Liver (tissue), 9 donors: ENCODE data around the gene IQGAP2. TPM values are rescaled to one million over a fixed set of nuclear protein-coding genes. Genes with fewer than 3 reads are reported as not detected.
A peak's percentile ranks its signal among the peaks of the same experiment; 100 is the strongest.

Source experiments
- DNase-seq: peaks from one replicate; pipeline ENCODE4 v3.0.0-alpha.2; 2017; ENCODE audit warnings: low spot score
- H3K27ac ChIP-seq, 2 donors: one replicate each; pipeline ENCODE4 v1.7.0; 2013; ENCODE audit warnings: inconsistent platforms in 2 of 2, low read length in 2 of 2, control low read depth in 1 of 2, low read depth in 1 of 2, mild to moderate bottlenecking in 1 of 2
- H3K27me3 ChIP-seq, 4 donors: one replicate each; pipeline versions ENCODE4 v1.6.1 to v1.7.0; 2013; ENCODE audit warnings: low read length in 3 of 4, inconsistent platforms in 1 of 4, mild to moderate bottlenecking in 1 of 4, moderate library complexity in 1 of 4; ENCODE audit not compliant: control insufficient read depth in 4 of 4, insufficient read depth in 4 of 4
- H3K36me3 ChIP-seq, 4 donors: one replicate each; pipeline versions ENCODE4 v1.6.1 to v1.7.0; 2013; ENCODE audit warnings: low read length in 3 of 4, mild to moderate bottlenecking in 3 of 4, low read depth in 1 of 4, moderate library complexity in 1 of 4; ENCODE audit not compliant: control insufficient read depth in 4 of 4, insufficient read depth in 3 of 4
- H3K4me1 ChIP-seq, 4 donors: one replicate each; pipeline versions ENCODE4 v1.6.1 to v1.7.0; 2013; ENCODE audit warnings: low read length in 3 of 4, mild to moderate bottlenecking in 3 of 4, moderate library complexity in 1 of 4; ENCODE audit not compliant: control insufficient read depth in 4 of 4, insufficient read depth in 4 of 4
- H3K4me3 ChIP-seq, 3 donors: one replicate each; pipeline versions ENCODE4 v1.6.1 to v1.7.0; 2013; ENCODE audit warnings: low read length in 3 of 3, control low read depth in 1 of 3, low read depth in 1 of 3, mild to moderate bottlenecking in 1 of 3
- H3K9ac ChIP-seq, 2 donors: one replicate each; pipeline ENCODE4 v1.7.0; 2013; ENCODE audit warnings: low read length in 2 of 2, mild to moderate bottlenecking in 2 of 2, moderate library complexity in 2 of 2, control low read depth in 1 of 2, low read depth in 1 of 2
- H3K9me3 ChIP-seq, 4 donors: one replicate each; pipeline versions ENCODE4 v1.6.1 to v1.7.0; 2013; ENCODE audit warnings: low read length in 3 of 4; ENCODE audit not compliant: control insufficient read depth in 4 of 4
- EGR1 ChIP-seq, 2 donors: IDR thresholded peaks; 2 replicates each; pipeline ENCODE4 v1.6.1; 2016 to 2018; ENCODE audit warnings: antibody characterized with exemption in 2 of 2, low read depth in 2 of 2
- FOXA1 ChIP-seq: IDR thresholded peaks from 2 replicates; pipeline ENCODE4 v1.6.1; 2016; ENCODE audit warnings: antibody characterized with exemption
- FOXA2 ChIP-seq: IDR thresholded peaks from 2 replicates; pipeline ENCODE4 v1.6.1; 2016; ENCODE audit warnings: antibody characterized with exemption
- GABPA ChIP-seq, 2 donors: IDR thresholded peaks in 1 of 2; conservative IDR thresholded peaks in 1 of 2; 2 replicates each; pipeline ENCODE4 v1.6.1; 2016; ENCODE audit warnings: antibody characterized with exemption in 2 of 2, mild to moderate bottlenecking in 1 of 2, moderate library complexity in 1 of 2
- HNF4A ChIP-seq, 2 donors: conservative IDR thresholded peaks; 2 replicates each; pipeline ENCODE4 v1.6.1; 2016; ENCODE audit warnings: antibody characterized with exemption in 2 of 2, mild to moderate bottlenecking in 2 of 2
- HNF4G ChIP-seq: IDR thresholded peaks from 2 replicates; pipeline ENCODE4 v1.6.1; 2016; ENCODE audit warnings: antibody characterized with exemption
- JUND ChIP-seq, 2 donors: IDR thresholded peaks; 2 replicates each; pipeline ENCODE4 v1.6.1; 2016; ENCODE audit warnings: antibody characterized with exemption in 2 of 2
- NR2F2 ChIP-seq: IDR thresholded peaks from 2 replicates; pipeline ENCODE4 v1.6.1; 2016; ENCODE audit warnings: antibody characterized with exemption
- RAD21 ChIP-seq, 2 donors: IDR thresholded peaks; 2 replicates each; pipeline ENCODE4 v1.6.1; 2016; ENCODE audit warnings: antibody characterized with exemption in 2 of 2, mild to moderate bottlenecking in 2 of 2
- RXRA ChIP-seq, 2 donors: IDR thresholded peaks; 2 replicates each; pipeline ENCODE4 v1.6.1; 2017 to 2018; ENCODE audit warnings: antibody characterized with exemption in 2 of 2, mild to moderate bottlenecking in 1 of 2
- TAF1 ChIP-seq: conservative IDR thresholded peaks from 2 replicates; pipeline ENCODE4 v1.6.1; 2016; ENCODE audit warnings: antibody characterized with exemption, mild to moderate bottlenecking
- WGBS: extraction: QIAGEN DNeasy Blood & Tissue Kit; methylation state at CpG from one replicate; pipeline ENCODE4 v1.1.7; 2013; 5-methylcytosine and 5-hydroxymethylcytosine counted together
- polyA plus RNA-seq, 2 donors: library from polyadenylated mRNA; stranded (reverse) in 1 of 2; unstranded in 1 of 2; fragments of 200-250 nt in 1 of 2; fragments of >200 nt in 1 of 2; fragmentation: Nextera tagmentation in 1 of 2; extraction: Ambion mirVana in 1 of 2; gene quantifications; one replicate each; pipeline versions ENCODE4 v1.2.1 to v1.2.3, GENCODE V29; 2013 to 2015
- total RNA-seq, 2 donors: library from RNA; depleted of rRNA; stranded (reverse); fragments of >200 nt; gene quantifications; one replicate each; pipeline ENCODE4 v1.2.3, GENCODE V29; 2014
- TF ChIP-seq, protein P1 (sequence below): fragments of 150-350 bp; IDR thresholded peaks from 2 replicates; pipeline ENCODE4 v1.5.1; 2017; ENCODE audit warnings: improper control_type of control experiment, low read depth, low read length; ENCODE audit not compliant: missing input control
- TF ChIP-seq, protein P2 (sequence below): IDR thresholded peaks from 2 replicates; pipeline ENCODE4 v1.6.1; 2016; ENCODE audit warnings: antibody characterized with exemption, mild to moderate bottlenecking
- TF ChIP-seq, protein P3 (sequence below): IDR thresholded peaks from 2 replicates; pipeline ENCODE4 v1.6.1; 2016; ENCODE audit warnings: antibody characterized with exemption
- donor health status: healthy.
- donor health status: healthy.
- donor health status: healthy.
- donor health status: healthy.
- donor health status: healthy.

Gene IQGAP2
- total and polyA plus RNA-seq, 4 donors: 41.5 to 205 (median 102) TPM

DNA sequence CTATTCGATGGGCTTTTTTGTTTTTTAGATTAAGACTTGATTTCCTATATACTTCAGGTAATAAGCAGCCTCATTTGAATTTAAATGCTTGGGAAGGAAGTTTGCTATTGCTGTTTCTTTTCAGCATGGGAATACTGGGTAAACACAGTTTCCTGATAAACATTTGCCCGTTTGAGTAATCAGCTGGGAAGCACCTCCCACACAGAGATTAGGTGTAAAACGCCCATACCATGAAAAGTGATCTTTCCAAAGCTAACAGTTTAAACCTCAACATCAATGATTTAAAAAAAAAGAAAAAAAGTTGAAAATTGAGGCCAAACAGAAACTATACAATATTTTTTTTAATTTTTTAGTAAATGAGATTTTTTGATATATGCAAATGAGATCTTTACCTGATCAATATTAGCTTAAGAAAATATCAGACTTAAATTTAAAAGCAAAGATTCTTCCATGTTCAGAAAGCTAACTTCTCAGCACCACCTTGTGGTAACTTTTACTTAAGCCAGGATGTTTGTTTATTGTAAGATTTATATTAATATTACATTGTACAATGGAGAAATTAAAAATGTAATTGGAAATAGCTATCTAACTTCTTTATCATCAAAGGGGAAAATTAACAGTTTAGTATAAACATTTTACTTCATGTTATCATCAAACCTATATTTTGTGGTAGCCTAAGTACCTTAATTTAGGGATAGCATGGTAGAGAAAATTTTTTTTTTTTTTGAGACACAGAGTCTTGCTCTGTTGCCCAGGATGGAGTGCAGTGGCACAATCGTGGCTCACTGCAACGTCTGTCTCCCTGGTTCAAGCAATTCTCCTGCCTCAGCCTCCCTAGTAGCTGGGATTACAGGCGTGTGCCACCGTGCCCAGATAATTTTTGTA lies 180.3 kb downstream of the IQGAP2 start:
- Histone ChIP-seq H3K9me3 (no peaks in the 10 kb centered on the region), H3K36me3 (peaks cover 0 to 1% (median 0%) of the 10 kb centered on the region in 4 donors), H3K27ac (peak overlapping the region; percentile 74 to 79), H3K9ac (no peak overlapping the region), H3K4me3 (no peak overlapping the region), H3K4me1 (peaks cover 3 to 29% (median 28%) of the 10 kb centered on the region in 4 donors), H3K27me3 (no peaks in the 10 kb centered on the region)
- peak; percentile 7 for TF ChIP-seq FOXA1
- TF ChIP-seq, protein P1, sequence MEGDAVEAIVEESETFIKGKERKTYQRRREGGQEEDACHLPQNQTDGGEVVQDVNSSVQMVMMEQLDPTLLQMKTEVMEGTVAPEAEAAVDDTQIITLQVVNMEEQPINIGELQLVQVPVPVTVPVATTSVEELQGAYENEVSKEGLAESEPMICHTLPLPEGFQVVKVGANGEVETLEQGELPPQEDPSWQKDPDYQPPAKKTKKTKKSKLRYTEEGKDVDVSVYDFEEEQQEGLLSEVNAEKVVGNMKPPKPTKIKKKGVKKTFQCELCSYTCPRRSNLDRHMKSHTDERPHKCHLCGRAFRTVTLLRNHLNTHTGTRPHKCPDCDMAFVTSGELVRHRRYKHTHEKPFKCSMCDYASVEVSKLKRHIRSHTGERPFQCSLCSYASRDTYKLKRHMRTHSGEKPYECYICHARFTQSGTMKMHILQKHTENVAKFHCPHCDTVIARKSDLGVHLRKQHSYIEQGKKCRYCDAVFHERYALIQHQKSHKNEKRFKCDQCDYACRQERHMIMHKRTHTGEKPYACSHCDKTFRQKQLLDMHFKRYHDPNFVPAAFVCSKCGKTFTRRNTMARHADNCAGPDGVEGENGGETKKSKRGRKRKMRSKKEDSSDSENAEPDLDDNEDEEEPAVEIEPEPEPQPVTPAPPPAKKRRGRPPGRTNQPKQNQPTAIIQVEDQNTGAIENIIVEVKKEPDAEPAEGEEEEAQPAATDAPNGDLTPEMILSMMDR: peak; percentile 27
- TF ChIP-seq HNF4A (conservative IDR thresholded peaks at IDR 0.05): no peak
- no peak for TF ChIP-seq TAF1
- peak; percentile 72 for TF ChIP-seq RAD21 (IDR thresholded peaks at IDR 0.05)
- TF ChIP-seq GABPA (IDR thresholded peaks at IDR 0.05 in 1 of 2, conservative IDR thresholded peaks at IDR 0.05 in 1 of 2): no peak
- 43% methylated on average over 7 of the region's 7 CpGs for WGBS
- DNase-seq: no peak

DNA sequence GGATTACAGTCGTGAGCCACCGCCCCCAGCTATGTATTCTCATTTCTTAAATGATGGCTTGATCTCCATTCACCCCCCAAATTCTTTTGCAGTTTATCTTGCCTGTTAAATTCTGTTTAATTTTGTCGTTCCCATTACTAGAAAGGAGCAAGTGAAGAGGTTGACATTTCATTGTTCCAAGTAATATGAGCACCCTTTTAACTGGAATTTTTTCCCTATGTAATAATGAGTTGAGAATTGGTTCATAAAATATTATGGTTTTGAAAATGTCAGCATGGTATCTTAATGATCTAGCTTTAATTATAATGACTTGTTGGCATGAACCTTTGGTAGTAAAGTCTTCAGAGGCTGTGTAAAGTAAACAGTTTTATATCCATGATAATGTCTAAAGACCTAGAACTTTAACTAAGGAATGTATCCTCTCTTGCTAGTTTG lies 182.7 kb downstream of the IQGAP2 start:
- H3K36me3 ChIP-seq: peaks cover 0 to 13% (median 3%) of the 10 kb centered on the region in 4 donors
- TF ChIP-seq, protein P1: no peak
- TF ChIP-seq EGR1 (IDR thresholded peaks at IDR 0.05; ENCODE audit: low read depth in 2 of 2) (no peak), HNF4A (conservative IDR thresholded peaks at IDR 0.05) (no peak), GABPA (IDR thresholded peaks at IDR 0.05 in 1 of 2, conservative IDR thresholded peaks at IDR 0.05 in 1 of 2) (no peak), RXRA (IDR thresholded peaks at IDR 0.05) (no peak), NR2F2 (no peak), JUND (IDR thresholded peaks at IDR 0.05) (no peak), FOXA2 (no peak), HNF4G (no peak)
- TF ChIP-seq, protein P2, sequence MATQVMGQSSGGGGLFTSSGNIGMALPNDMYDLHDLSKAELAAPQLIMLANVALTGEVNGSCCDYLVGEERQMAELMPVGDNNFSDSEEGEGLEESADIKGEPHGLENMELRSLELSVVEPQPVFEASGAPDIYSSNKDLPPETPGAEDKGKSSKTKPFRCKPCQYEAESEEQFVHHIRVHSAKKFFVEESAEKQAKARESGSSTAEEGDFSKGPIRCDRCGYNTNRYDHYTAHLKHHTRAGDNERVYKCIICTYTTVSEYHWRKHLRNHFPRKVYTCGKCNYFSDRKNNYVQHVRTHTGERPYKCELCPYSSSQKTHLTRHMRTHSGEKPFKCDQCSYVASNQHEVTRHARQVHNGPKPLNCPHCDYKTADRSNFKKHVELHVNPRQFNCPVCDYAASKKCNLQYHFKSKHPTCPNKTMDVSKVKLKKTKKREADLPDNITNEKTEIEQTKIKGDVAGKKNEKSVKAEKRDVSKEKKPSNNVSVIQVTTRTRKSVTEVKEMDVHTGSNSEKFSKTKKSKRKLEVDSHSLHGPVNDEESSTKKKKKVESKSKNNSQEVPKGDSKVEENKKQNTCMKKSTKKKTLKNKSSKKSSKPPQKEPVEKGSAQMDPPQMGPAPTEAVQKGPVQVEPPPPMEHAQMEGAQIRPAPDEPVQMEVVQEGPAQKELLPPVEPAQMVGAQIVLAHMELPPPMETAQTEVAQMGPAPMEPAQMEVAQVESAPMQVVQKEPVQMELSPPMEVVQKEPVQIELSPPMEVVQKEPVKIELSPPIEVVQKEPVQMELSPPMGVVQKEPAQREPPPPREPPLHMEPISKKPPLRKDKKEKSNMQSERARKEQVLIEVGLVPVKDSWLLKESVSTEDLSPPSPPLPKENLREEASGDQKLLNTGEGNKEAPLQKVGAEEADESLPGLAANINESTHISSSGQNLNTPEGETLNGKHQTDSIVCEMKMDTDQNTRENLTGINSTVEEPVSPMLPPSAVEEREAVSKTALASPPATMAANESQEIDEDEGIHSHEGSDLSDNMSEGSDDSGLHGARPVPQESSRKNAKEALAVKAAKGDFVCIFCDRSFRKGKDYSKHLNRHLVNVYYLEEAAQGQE: no peak
- TF ChIP-seq, protein P3, sequence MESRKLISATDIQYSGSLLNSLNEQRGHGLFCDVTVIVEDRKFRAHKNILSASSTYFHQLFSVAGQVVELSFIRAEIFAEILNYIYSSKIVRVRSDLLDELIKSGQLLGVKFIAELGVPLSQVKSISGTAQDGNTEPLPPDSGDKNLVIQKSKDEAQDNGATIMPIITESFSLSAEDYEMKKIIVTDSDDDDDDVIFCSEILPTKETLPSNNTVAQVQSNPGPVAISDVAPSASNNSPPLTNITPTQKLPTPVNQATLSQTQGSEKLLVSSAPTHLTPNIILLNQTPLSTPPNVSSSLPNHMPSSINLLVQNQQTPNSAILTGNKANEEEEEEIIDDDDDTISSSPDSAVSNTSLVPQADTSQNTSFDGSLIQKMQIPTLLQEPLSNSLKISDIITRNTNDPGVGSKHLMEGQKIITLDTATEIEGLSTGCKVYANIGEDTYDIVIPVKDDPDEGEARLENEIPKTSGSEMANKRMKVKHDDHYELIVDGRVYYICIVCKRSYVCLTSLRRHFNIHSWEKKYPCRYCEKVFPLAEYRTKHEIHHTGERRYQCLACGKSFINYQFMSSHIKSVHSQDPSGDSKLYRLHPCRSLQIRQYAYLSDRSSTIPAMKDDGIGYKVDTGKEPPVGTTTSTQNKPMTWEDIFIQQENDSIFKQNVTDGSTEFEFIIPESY: no peak
- H3K9me3 ChIP-seq: no peaks in the 10 kb centered on the region
- no peak for DNase-seq
- H3K27ac ChIP-seq: no peak overlapping the region
- peaks cover 3 to 24% (median 23%) of the 10 kb centered on the region in 4 donors for H3K4me1 ChIP-seq
- H3K27me3 ChIP-seq: no peaks in the 10 kb centered on the region
- H3K4me3 ChIP-seq: no peak overlapping the region
- no peak overlapping the region for H3K9ac ChIP-seq
- WGBS: 92% methylated on average over 3 of the region's 3 CpGs
